Liver (tissue), 3 donors: ENCODE results near the gene PLVAP.

Experiments used
- GABPA ChIP-seq, 2 donors: IDR thresholded peaks in 1 of 2; conservative IDR thresholded peaks in 1 of 2; 2 replicates each; pipeline ENCODE4 v1.6.1; 2016; ENCODE audit warnings: antibody characterized with exemption in 2 of 2, mild to moderate bottlenecking in 1 of 2, moderate library complexity in 1 of 2
- TF ChIP-seq, protein P1 (sequence below): fragments of 150-350 bp; IDR thresholded peaks from 2 replicates; pipeline ENCODE4 v1.5.1; 2017; ENCODE audit warnings: improper control_type of control experiment, low read depth, low read length; ENCODE audit not compliant: missing input control
- donor health status: healthy.
- donor health status: healthy.

DNA sequence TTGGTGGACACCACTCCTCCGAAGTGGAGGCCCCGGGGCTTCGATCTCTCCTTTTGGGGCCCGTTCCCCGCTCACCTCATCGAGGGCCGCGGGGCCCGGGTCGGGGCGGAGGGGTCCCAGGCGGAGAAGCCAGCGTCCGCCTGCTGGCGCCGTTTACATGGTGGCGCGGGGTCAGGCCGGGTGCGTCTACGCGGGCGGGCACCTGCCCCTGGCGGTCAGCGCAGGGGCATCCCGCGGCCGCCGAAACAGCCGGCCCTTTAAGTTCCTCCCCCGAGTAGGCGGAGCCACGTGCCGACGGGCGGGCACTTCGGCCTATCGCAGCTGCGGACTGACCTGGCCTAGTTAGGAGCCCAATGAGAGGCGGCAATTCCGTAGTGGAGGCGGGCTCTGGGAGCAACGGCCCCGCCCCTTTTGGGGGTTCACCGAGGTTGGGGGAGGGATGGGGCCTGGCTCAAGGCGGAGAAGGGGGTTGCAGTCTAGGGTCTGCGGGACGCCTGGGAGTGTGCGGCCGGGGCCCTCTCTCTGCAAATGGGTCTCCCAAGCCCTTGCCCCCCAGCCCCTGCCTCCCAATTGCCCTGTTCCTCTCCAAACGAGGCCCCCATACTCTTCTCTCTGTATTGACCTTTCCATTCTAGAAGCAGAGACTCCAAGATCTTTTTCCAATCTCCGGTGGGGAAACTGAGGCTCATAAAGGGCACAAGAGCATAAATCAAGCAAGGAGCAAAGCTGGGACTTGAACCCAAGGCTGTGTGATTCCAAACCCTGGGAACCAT is 73.8 kb downstream of the PLVAP start, which contains the start of gene ABHD8:
- TF ChIP-seq, protein P1, sequence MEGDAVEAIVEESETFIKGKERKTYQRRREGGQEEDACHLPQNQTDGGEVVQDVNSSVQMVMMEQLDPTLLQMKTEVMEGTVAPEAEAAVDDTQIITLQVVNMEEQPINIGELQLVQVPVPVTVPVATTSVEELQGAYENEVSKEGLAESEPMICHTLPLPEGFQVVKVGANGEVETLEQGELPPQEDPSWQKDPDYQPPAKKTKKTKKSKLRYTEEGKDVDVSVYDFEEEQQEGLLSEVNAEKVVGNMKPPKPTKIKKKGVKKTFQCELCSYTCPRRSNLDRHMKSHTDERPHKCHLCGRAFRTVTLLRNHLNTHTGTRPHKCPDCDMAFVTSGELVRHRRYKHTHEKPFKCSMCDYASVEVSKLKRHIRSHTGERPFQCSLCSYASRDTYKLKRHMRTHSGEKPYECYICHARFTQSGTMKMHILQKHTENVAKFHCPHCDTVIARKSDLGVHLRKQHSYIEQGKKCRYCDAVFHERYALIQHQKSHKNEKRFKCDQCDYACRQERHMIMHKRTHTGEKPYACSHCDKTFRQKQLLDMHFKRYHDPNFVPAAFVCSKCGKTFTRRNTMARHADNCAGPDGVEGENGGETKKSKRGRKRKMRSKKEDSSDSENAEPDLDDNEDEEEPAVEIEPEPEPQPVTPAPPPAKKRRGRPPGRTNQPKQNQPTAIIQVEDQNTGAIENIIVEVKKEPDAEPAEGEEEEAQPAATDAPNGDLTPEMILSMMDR, result peak; percentile 62
- TF ChIP-seq GABPA (IDR thresholded peaks at IDR 0.05 in 1 of 2, conservative IDR thresholded peaks at IDR 0.05 in 1 of 2), result no peak
